Measurements from ENCODE around the gene RRP36. TPM values are rescaled to one million over a fixed set of nuclear protein-coding genes. Genes with fewer than 3 reads are reported as not detected.

The RRP36 gene
- polyA plus RNA-seq, 3 donors, result 26.6 to 52.5 (median 43.3) TPM

DNA sequence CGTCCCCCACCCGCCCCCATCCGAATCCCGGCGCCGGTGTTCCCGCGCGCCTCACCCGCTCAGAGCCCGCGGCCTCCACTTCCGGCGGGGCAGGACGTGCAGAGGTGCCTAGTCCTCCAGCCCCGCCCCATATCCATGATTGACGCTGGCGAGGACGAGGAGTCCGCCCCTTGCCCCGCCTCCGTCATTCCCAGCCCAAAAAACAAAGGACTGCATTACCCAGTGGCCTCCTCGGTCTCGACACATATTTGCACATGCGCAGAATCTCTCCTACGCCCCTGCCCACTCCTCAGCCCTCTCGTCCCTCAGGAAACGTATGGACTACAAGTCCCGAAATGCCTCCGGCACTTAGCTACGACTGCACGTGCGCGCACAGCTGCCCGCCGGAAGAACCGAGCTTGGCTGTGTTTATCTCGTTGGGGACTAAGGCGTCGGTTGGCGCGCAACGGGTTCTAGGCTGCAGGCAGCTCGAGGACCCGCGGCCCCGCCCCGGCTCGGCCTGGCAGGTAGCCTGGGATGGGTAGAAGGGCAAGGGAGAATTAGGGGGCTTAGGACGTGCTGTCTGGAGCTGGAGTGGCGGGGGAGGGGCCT lies 7.5 kb upstream of the RRP36 start, which contains the start of the genes KLHDC3 and MEA1:
Gene KLHDC3, plus strand, starts transcription at position 407 of the 591 bp plus-strand sequence. CDS start 2,944 bp downstream, outside the sequence.
Gene MEA1, minus strand, starts transcription at position 104 of the 591 bp plus-strand sequence. CDS start 133 bp downstream, outside the sequence.
- Histone ChIP-seq H3K4me2 (replicated peaks; ENCODE audit: extremely low read depth, low read length, poor library complexity, severe bottlenecking) (peak within 1 kb of the TSS; percentile 96), H2AFZ (ENCODE audit: insufficient read depth, low read depth, low read length, poor library complexity, severe bottlenecking) (peak within 1 kb of the TSS; percentile 92), H3K27ac (ENCODE audit: low read depth in 1 of 2, low read length in 2 of 2) (peak within 1 kb of the TSS in 1 of 2 donors; percentile 71), H3K9me3 (replicated peaks in 1 of 2; ENCODE audit: control insufficient read depth in 1 of 2, insufficient read depth in 1 of 2, low read length in 2 of 2) (no peaks in the 10 kb centered on the region), H3K4me1 (ENCODE audit: control insufficient read depth in 1 of 2, insufficient read depth in 2 of 2, low read length in 2 of 2) (peaks cover 38 to 41% of the 10 kb centered on the region in 2 donors), H3K27me3 (ENCODE audit: control insufficient read depth in 2 of 2, insufficient read depth in 2 of 2, low read length in 2 of 2) (no peaks in the 10 kb centered on the region), H3K9ac (ENCODE audit: insufficient read depth, low read length, poor library complexity, severe bottlenecking) (peak within 1 kb of the TSS; percentile 71), H3K36me3 (replicated peaks in 1 of 2; ENCODE audit: control insufficient read depth in 1 of 2, insufficient read depth in 2 of 2, low read length in 2 of 2) (peaks cover 54 to 55% of the 10 kb centered on the region in 2 donors), H3K79me2 (ENCODE audit: insufficient read depth, low read length) (peaks cover 59% of the 10 kb centered on the region), H4K20me1 (ENCODE audit: insufficient read depth, low read length) (peaks cover 44% of the 10 kb centered on the region), H3K4me3 (replicated peaks in 1 of 3; ENCODE audit: low read depth in 2 of 3, low read length in 3 of 3) (peak within 1 kb of the TSS; percentile 69 to 96 (median 73))
- TF ChIP-seq, protein P1, sequence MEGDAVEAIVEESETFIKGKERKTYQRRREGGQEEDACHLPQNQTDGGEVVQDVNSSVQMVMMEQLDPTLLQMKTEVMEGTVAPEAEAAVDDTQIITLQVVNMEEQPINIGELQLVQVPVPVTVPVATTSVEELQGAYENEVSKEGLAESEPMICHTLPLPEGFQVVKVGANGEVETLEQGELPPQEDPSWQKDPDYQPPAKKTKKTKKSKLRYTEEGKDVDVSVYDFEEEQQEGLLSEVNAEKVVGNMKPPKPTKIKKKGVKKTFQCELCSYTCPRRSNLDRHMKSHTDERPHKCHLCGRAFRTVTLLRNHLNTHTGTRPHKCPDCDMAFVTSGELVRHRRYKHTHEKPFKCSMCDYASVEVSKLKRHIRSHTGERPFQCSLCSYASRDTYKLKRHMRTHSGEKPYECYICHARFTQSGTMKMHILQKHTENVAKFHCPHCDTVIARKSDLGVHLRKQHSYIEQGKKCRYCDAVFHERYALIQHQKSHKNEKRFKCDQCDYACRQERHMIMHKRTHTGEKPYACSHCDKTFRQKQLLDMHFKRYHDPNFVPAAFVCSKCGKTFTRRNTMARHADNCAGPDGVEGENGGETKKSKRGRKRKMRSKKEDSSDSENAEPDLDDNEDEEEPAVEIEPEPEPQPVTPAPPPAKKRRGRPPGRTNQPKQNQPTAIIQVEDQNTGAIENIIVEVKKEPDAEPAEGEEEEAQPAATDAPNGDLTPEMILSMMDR (IDR thresholded peaks at IDR 0.05), result no peak
- Mint-ChIP-seq H3K27ac (peak within 1 kb of the TSS; percentile 80 to 95 (median 91)), H3K36me3 (peaks cover 47 to 53% of the 10 kb centered on the region in 2 donors), H3K9me3 (no peaks in the 10 kb centered on the region), H3K4me1 (peaks cover 39% of the 10 kb centered on the region), H3K4me3 (peak within 1 kb of the TSS; percentile 91 to 98), H3K27me3 (ENCODE audit: low read depth in 3 of 3) (peaks cover 0 to 3% (median 3%) of the 10 kb centered on the region in 3 donors)
- peak; percentile 99 for DNase-seq
- under 1% methylated on average over 47 of the region's 51 CpGs for WGBS (ENCODE audit: insufficient coverage)
- intact Hi-C loops (cut with micrococcal nuclease), result loop anchor here (2.0 to 10.0 kb wide), 4 partner anchors 37 to 501 kb away; partner anchors contain the start of genes KLC4 (in 2 of the 2), MRPL2 (in 2 of the 2), PEX6 (in 2 of the 2) and LRRC73 (in 1 of the 2)

DNA sequence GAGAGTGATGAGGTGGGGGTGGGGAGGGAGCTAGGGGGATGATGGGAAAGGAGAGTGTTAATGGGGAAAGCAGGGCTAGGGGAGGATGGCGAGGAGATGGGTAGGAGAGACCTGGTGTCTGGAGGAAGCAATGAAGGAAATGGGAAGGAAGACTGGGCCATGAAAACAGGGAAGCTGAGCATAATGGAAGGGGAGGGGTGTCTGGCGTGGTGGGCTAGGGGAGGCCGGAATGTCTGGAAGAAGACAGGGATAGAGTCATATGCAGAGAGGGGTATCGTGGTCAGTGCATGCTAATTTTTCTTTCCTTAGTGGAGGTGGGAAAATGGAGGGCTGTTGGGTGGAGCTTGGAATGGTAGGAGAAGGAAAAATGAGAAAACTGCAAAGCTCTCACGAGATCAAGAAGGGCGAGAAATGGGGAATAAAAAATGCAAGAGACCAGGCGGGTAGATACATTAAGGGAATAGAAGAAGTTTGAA lies 7.0 kb upstream of the RRP36 start:
- Mint-ChIP-seq H3K4me3 (peak overlapping the region; percentile 91 to 98), H3K4me1 (peaks cover 39% of the 10 kb centered on the region), H3K27ac (peak overlapping the region; percentile 77 to 95 (median 80)), H3K36me3 (peaks cover 49 to 53% of the 10 kb centered on the region in 2 donors), H3K27me3 (ENCODE audit: low read depth in 3 of 3) (peaks cover 0 to 3% (median 0%) of the 10 kb centered on the region in 3 donors), H3K9me3 (no peaks in the 10 kb centered on the region)
- Histone ChIP-seq H2AFZ (ENCODE audit: insufficient read depth, low read depth, low read length, poor library complexity, severe bottlenecking) (peak overlapping the region; percentile 92), H3K4me1 (ENCODE audit: control insufficient read depth in 1 of 2, insufficient read depth in 2 of 2, low read length in 2 of 2) (peaks cover 38 to 41% of the 10 kb centered on the region in 2 donors), H4K20me1 (ENCODE audit: insufficient read depth, low read length) (peaks cover 44% of the 10 kb centered on the region), H3K4me2 (replicated peaks; ENCODE audit: extremely low read depth, low read length, poor library complexity, severe bottlenecking) (peak overlapping the region; percentile 96), H3K79me2 (ENCODE audit: insufficient read depth, low read length) (peaks cover 59% of the 10 kb centered on the region), H3K27me3 (ENCODE audit: control insufficient read depth in 2 of 2, insufficient read depth in 2 of 2, low read length in 2 of 2) (no peaks in the 10 kb centered on the region), H3K27ac (ENCODE audit: low read depth in 1 of 2, low read length in 2 of 2) (peak overlapping the region in 1 of 2 donors; percentile 71), H3K4me3 (replicated peaks in 1 of 3; ENCODE audit: low read depth in 2 of 3, low read length in 3 of 3) (peak overlapping the region; percentile 69 to 96 (median 73)), H3K9ac (ENCODE audit: insufficient read depth, low read length, poor library complexity, severe bottlenecking) (peak overlapping the region; percentile 71), H3K36me3 (replicated peaks in 1 of 2; ENCODE audit: control insufficient read depth in 1 of 2, insufficient read depth in 2 of 2, low read length in 2 of 2) (peaks cover 52 to 55% of the 10 kb centered on the region in 2 donors), H3K9me3 (replicated peaks in 1 of 2; ENCODE audit: control insufficient read depth in 1 of 2, insufficient read depth in 1 of 2, low read length in 2 of 2) (no peaks in the 10 kb centered on the region)
- WGBS (ENCODE audit: insufficient coverage), result under 1% methylated on average over 7 of the region's 7 CpGs
- TF ChIP-seq, protein P1 (IDR thresholded peaks at IDR 0.05), result no peak
- DNase-seq, result no peak
- intact Hi-C loops (cut with micrococcal nuclease), result loop anchor here (2.0 to 10.0 kb wide), 4 partner anchors 37 to 500 kb away; partner anchors contain the start of genes KLC4 (in 2 of the 2), MRPL2 (in 2 of the 2), PEX6 (in 2 of the 2) and LRRC73 (in 1 of the 2)
